ENCODE data around the gene ZFP36L1.

Gene ZFP36L1

DNA sequence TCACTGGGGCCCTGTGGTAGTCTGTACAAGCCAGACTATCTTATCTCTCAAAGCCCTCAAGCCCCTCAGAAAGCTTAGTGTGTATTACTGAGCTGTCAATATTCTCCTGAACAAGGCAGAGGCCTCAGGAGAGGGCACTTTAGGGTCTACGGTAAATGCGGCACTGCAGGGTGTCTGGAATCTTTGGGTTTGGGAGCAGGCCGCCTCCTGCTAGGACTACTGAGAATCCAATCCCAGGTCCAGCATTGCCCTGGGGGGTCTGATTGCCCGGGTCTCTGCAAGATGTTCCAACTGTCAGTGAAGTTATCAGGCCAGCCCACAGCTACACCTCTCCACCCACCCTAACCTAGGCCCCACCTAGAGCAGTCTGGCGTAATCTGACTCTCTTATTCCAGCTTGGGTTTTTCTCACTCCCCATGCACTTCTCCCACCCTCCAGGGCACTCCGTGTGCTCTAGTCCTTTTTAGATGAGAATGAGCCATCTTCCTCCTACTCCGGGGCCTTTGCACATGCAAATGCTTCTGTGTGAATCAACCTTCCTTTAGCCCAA lies 4.3 kb upstream of the ZFP36L1 start:
- TF ChIP-seq YY1 (IDR thresholded peaks at IDR 0.05; ENCODE audit: low read depth) (no peak), ZBTB7A (IDR thresholded peaks at IDR 0.05; ENCODE audit: low read depth) (no peak), TEAD4 (IDR thresholded peaks at IDR 0.05) (no peak), CEBPB (IDR thresholded peaks at IDR 0.05) (no peak), NFIC (IDR thresholded peaks at IDR 0.05) (no peak), TAF1 (IDR thresholded peaks at IDR 0.05; ENCODE audit: low read depth) (no peak), CREB1 (IDR thresholded peaks at IDR 0.05; ENCODE audit: low read depth) (no peak), FOXM1 (IDR thresholded peaks at IDR 0.05; ENCODE audit: borderline replicate concordance, low read depth) (no peak), EGR1 (IDR thresholded peaks at IDR 0.05) (no peak), RAD21 (IDR thresholded peaks at IDR 0.05; ENCODE audit: low read depth) (no peak), TCF12 (IDR thresholded peaks at IDR 0.05; ENCODE audit: low read depth) (no peak), EP300 (IDR thresholded peaks at IDR 0.05; ENCODE audit: borderline replicate concordance) (no peak)
- TF ChIP-seq, protein P1, sequence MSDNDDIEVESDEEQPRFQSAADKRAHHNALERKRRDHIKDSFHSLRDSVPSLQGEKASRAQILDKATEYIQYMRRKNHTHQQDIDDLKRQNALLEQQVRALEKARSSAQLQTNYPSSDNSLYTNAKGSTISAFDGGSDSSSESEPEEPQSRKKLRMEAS (IDR thresholded peaks at IDR 0.05): no peak
- TF ChIP-seq, protein P2, sequence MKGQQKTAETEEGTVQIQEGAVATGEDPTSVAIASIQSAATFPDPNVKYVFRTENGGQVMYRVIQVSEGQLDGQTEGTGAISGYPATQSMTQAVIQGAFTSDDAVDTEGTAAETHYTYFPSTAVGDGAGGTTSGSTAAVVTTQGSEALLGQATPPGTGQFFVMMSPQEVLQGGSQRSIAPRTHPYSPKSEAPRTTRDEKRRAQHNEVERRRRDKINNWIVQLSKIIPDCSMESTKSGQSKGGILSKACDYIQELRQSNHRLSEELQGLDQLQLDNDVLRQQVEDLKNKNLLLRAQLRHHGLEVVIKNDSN (IDR thresholded peaks at IDR 0.05): no peak
- TF ChIP-seq, protein P3, sequence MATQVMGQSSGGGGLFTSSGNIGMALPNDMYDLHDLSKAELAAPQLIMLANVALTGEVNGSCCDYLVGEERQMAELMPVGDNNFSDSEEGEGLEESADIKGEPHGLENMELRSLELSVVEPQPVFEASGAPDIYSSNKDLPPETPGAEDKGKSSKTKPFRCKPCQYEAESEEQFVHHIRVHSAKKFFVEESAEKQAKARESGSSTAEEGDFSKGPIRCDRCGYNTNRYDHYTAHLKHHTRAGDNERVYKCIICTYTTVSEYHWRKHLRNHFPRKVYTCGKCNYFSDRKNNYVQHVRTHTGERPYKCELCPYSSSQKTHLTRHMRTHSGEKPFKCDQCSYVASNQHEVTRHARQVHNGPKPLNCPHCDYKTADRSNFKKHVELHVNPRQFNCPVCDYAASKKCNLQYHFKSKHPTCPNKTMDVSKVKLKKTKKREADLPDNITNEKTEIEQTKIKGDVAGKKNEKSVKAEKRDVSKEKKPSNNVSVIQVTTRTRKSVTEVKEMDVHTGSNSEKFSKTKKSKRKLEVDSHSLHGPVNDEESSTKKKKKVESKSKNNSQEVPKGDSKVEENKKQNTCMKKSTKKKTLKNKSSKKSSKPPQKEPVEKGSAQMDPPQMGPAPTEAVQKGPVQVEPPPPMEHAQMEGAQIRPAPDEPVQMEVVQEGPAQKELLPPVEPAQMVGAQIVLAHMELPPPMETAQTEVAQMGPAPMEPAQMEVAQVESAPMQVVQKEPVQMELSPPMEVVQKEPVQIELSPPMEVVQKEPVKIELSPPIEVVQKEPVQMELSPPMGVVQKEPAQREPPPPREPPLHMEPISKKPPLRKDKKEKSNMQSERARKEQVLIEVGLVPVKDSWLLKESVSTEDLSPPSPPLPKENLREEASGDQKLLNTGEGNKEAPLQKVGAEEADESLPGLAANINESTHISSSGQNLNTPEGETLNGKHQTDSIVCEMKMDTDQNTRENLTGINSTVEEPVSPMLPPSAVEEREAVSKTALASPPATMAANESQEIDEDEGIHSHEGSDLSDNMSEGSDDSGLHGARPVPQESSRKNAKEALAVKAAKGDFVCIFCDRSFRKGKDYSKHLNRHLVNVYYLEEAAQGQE (IDR thresholded peaks at IDR 0.05; ENCODE audit: low read depth): no peak

DNA sequence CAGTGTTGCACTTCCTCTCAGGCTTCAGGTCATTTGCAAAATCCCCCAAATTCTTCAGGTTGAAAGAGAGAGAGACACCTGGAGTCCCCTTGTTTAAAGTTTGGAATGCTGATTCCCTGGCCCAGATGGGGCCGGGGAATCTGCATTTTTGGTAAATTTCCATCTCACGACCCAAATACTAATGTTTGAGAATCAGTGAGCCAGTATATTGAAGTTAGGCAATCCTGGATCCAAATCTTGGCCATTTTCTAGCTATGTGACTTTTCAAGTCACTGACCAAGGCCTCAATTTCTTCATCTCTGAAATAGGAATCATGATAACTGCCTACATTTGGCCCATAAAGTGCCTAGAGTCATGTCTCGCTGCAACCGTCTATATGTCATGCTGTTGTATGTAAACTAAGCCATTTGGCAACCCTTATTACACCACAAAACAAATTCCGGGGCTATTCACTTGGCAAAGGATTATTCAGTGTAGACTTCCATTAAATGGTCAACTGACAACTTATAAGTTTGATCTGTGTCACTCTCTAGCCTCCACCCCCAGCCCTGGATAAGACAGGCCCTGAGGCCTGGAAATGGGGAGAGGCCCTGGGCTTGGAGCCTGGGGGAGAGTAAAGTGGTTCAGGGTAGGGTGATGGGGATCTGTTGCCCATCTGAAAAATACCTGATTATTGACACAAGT lies 3.7 kb upstream of the ZFP36L1 start:
- TF ChIP-seq NFIC (IDR thresholded peaks at IDR 0.05) (no peak), FOXM1 (IDR thresholded peaks at IDR 0.05; ENCODE audit: borderline replicate concordance, low read depth) (no peak), EGR1 (IDR thresholded peaks at IDR 0.05) (no peak), CEBPB (IDR thresholded peaks at IDR 0.05) (0 out of 2 replicates have a peak, but pooled peaks have one; percentile 2)
- TF ChIP-seq, protein P3 (IDR thresholded peaks at IDR 0.05; ENCODE audit: low read depth): no peak

DNA sequence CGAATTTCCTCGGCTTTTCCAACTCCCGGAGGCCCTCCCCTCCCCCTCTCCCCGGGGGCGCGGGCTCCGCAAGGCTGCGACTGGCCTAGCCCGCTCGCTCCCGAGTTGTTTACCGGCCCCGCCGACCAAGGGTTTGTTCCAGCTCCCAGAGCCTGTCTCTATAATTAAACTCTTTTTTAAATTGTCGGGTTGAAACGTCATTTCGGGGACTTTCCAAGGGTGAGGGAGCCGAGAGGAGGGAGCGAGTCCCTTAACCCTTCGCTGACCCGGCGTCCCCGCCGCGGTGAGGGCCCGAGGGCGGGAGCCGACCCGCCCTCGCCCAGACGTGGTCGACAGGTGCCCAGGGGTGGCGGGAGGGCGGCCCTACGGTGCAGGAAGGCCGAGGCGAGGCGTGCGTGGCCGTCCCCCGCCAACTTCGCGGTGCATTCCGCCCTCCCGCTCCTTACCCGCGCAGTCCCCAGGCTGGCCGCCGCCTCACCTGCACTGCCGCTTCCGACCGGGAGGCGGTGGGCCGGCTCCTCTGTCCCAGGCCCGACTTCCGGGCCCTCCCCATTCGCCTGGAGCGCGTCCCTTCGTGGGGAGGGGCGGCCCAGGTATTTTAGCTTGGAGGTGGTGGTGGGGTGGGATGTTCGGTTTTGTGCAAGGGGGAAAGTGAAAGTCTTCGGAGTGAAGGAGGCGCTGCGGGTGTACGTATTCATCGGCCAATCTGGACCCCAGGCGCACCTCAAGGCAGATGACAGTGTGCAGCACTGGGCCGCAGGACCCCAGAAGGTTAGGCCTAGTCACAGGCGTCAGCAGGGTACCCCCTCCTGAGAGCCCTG lies 2.9 kb upstream of the ZFP36L1 start:
- peak; percentile 18; the same call in 1 of the 2 replicates for TF ChIP-seq RAD21 (IDR thresholded peaks at IDR 0.05; ENCODE audit: low read depth)
- TF ChIP-seq, protein P2 (IDR thresholded peaks at IDR 0.05): no peak
- TF ChIP-seq, protein P3 (IDR thresholded peaks at IDR 0.05; ENCODE audit: low read depth): 0 out of 2 replicates have a peak, but pooled peaks have one; percentile 11
- no peak for TF ChIP-seq NFIC (IDR thresholded peaks at IDR 0.05)
- no peak for TF ChIP-seq YY1 (IDR thresholded peaks at IDR 0.05; ENCODE audit: low read depth)
- TF ChIP-seq ZBTB7A (IDR thresholded peaks at IDR 0.05; ENCODE audit: low read depth): peak; percentile 86
- peak; percentile 78 for TF ChIP-seq TAF1 (IDR thresholded peaks at IDR 0.05; ENCODE audit: low read depth)
- TF ChIP-seq CREB1 (IDR thresholded peaks at IDR 0.05; ENCODE audit: low read depth): no peak
- TF ChIP-seq, protein P1 (IDR thresholded peaks at IDR 0.05): peak; percentile 27; the same call in 1 of the 2 replicates
- TF ChIP-seq TEAD4 (IDR thresholded peaks at IDR 0.05): peak; percentile 54; the same call in 1 of the 2 replicates
- TF ChIP-seq TCF12 (IDR thresholded peaks at IDR 0.05; ENCODE audit: low read depth): peak; percentile 30

Measured in Ishikawa (cell line).